HG03520 (cell line): ENCODE measurements around the gene MERTK.
"Not testable (repeated sequence)": the region's sequence is repeated elsewhere in the genome, so short reads cannot be mapped to it uniquely, and the experiment has no call there.

ENCODE experiments used
- ATAC-seq: cut with Tn5 transposase; IDR thresholded peaks from one replicate; pipeline ENCODE4 v1.9.1; 2021; ENCODE audit warnings: mild to moderate bottlenecking, moderate library complexity; ENCODE audit not compliant: unreplicated experiment

Gene MERTK

DNA sequence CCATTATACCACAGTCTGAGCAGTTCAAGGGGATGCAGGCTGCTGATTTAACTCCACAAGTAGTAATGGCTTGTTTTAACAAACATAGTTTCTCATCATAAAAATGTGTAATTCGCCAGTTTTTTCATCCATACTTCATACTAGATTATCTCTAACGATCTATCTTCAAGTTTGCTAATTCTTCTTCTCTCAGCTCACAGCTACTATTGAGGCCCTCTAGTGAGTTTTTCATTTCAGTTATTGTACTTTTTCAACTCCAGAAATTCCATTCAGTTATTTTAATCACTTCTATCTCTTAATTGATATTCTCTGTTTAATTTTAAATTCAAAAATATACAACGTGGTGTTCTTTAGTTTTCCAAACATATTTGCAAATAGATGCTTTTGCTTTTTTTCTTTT is 136.5 kb downstream of the MERTK start:
- ATAC-seq = no peak

GRCh38 chr2:112035786-112036185 is 137.4 kb downstream of the MERTK start:
- no peak for ATAC-seq

- not testable (repeated sequence) for ATAC-seq
Measured at GRCh38 chr2:112039556-112039955, 141.1 kb downstream of the MERTK start.

DNA sequence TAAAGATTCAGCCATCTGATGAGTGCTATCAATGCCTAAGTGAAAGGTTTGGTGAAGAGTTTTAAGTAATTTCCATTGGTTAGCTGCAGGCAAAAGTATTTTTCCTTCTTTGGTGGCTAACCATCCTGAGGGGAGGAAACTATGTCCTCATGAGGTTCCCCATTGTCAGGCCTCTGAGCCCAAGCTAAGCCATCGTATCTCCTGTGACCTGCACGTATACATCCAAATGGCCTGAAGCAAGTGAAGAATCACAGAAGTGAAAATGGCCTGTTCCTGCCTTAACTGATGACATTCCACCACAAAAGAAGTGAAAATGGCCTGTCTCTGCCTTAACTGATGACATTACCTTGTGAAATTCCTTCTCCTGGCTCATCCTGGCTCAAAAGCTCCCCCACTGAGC is 141.7 kb downstream of the MERTK start:
- not testable (repeated sequence) for ATAC-seq

- not testable (repeated sequence) for ATAC-seq
Measured at GRCh38 chr2:112041460-112041859, 143.1 kb downstream of the MERTK start.

- no peak for ATAC-seq
Measured at GRCh38 chr2:112045446-112046014, 147.1 kb downstream of the MERTK start.

DNA sequence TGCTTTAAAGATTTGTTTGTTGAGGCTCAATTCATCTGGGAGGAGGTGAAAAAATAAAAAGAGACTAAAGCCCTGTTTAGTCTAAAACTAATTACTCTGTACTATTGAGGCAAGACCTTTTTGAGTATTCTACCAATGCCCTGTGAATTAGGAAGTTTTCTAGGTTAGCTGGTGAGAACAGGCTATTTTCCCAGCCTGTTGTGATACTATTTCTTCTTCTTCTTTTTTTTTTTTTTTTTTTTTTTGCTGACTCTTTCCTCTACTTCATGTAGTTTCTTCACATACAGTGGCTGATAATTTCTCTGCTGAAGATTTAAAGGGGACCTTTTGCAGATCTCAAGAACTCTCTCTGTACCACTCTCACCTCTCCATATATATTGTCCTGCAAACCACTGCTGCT is 147.8 kb downstream of the MERTK start:
- no peak for ATAC-seq

- no peak for ATAC-seq
Measured at GRCh38 chr2:112047537-112048235, 149.3 kb downstream of the MERTK start.

DNA sequence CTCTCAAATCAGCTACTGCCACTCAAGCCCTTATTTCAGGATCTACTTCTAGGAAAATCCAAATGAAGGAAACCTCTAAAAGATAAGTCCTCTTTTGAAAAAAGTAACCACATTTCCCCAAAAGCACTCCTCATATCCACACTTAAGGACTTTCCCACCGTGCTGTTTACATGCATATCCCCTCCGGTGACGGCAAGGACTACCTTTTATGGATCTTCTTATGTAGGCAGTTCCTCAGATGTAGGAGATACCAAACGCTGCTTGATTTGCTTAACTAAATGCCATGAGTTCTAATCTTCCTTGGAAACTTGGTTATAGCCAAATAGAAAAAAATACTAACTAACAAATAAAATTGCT is 149.8 kb downstream of the MERTK start:
- ATAC-seq = no peak

GRCh38 chr2:112048887-112049286 is 150.5 kb downstream of the MERTK start:
- ATAC-seq = no peak

- ATAC-seq = no peak
Measured at GRCh38 chr2:112050316-112050715, 151.9 kb downstream of the MERTK start.

- peak; percentile 53 for ATAC-seq
Measured at GRCh38 chr2:112053917-112054846, 155.8 kb downstream of the MERTK start.

- peak; percentile 51 for ATAC-seq
Measured at GRCh38 chr2:112054847-112055729, 156.7 kb downstream of the MERTK start, which contains the start of gene TMEM87B. Gene TMEM87B, plus strand, starts transcription at chr2:112055269. Its CDS starts 323 bp downstream, at chr2:112055592.

GRCh38 chr2:112055730-112056625 is 157.6 kb downstream of the MERTK start:
- ATAC-seq = no peak

DNA sequence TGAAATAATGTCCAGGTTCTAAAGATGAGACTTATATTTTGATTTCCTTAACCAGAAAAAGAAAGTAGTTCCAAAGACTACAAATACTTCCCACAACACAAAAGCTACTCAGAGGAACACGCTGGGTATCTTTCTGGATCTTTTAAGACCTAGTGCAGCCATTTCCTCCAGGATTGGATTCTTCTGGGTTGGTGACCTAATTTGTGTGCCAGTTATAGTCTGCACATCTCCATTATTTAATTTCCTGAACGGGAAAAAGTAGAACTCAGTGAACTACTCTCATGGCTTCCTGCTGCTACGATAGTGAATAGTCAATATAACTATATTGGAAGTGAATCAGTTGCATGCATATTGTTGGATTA is 158.2 kb downstream of the MERTK start:
- no peak for ATAC-seq

DNA sequence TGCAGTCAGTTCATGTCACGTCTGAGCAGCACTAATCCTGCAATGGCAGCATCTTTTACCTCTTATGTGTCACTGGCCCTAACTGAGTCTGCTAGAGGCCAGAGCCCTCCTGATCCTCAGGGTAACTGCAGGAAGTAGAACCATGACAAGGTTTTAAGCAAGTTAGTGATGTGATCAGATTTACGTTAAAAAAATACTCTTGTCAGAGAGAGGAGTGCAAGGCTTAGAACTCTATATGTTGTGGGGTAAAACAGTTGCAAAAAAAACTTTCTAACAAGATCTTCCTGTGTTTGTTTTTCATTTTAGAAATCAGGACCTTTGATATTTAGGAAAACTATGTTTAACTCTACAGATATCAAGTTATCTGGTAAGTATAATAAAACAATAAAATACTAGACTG is 161.3 kb downstream of the MERTK start:
- ATAC-seq = no peak

DNA sequence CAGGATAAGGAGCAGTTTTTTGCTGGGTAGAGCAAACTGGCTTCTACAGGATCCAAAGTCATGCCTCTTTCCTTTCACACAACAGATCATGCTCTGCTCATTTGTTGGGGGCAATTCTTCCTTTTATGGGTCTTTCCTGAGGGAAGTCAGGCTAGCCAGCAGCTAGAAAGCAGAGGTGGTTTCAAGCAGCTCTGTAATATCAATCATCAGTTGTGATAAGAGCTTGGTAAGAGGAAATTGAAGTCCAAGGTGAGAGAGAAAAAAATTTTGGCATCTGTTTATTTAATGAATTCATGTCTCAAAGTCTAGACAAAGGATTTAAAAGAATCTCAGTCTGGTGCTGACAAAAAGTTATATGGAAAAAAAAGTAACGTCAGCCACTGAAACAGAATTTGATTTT is 162.9 kb downstream of the MERTK start:
- ATAC-seq = no peak

DNA sequence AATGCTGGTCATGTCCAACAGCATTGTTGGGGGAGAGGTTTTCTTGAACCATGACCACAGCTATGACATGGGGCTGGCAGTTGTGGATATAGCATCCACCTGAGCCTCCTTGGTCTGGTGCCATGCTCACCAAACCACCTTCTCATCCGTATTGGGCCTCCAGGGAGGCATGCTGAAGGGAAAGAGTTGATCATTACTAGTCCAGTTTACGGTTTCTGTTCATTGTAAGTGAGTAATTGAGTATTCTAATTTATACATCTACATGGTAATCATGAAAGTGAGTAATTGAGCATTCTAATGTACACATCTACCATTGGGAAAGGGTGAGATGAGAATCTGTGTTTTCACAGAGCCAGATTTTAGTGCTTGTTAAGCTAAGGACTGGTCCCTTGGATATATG is 163.4 kb downstream of the MERTK start:
- no peak for ATAC-seq

- no peak for ATAC-seq
Measured at GRCh38 chr2:112062894-112063293, 164.5 kb downstream of the MERTK start.

- ATAC-seq = no peak
Measured at GRCh38 chr2:112065486-112065885, 167.1 kb downstream of the MERTK start.
